Bronchial epithelial cell (primary cell): Measurements from ENCODE around the gene UNC93B1. TPM values are rescaled to one million over a fixed set of nuclear protein-coding genes. Genes with fewer than 3 reads are reported as not detected.

Source experiments
- DNase-seq: peaks from one replicate; pipeline ENCODE4 v3.0.0-alpha.2; 2010; ENCODE audit warnings: low read depth
- FAIRE-seq: peaks from 2 replicates; lab custom pipeline; 2011; peaks lifted over from hg19 to GRCh38; lab: Jason Lieb, UNC
- H3K27me3 ChIP-seq: 2 replicates; pipeline ENCODE4 v1.5.1; 2011; ENCODE audit warnings: low read length; ENCODE audit not compliant: control insufficient read depth, insufficient read depth
- H3K36me3 ChIP-seq: 2 replicates; pipeline ENCODE4 v1.5.1; 2011; ENCODE audit warnings: low read length; ENCODE audit not compliant: control insufficient read depth, insufficient read depth
- H3K4me3 ChIP-seq: 2 replicates; pipeline ENCODE4 v1.5.1; 2011; ENCODE audit warnings: mild to moderate bottlenecking, low read depth, low read length, control low read depth
- total RNA-seq: library from RNA; depleted of rRNA; stranded (reverse); fragments of >200 nt; gene quantifications from 2 replicates; pipeline ENCODE4 v1.2.1, GENCODE V29; 2014
- TF ChIP-seq, protein P1 (sequence below): IDR thresholded peaks from 2 replicates; pipeline ENCODE4 v1.5.1; 2011; ENCODE audit warnings: mild to moderate bottlenecking, moderate library complexity, low read length, control low read depth, inconsistent platforms; ENCODE audit not compliant: insufficient read depth, severe bottlenecking

UNC93B1 gene
- total RNA-seq, 1 donor from 2014 or later, result 56.3 TPM

GRCh38 chr11:68044145-68044813 lies 40.4 kb upstream of the UNC93B1 start:
- H3K27me3 ChIP-seq, result no peaks in the 10 kb centered on the region
- no peak for DNase-seq
- H3K36me3 ChIP-seq, result peaks cover 30% of the 10 kb centered on the region
- H3K4me3 ChIP-seq, result no peak overlapping the region
- TF ChIP-seq, protein P1, sequence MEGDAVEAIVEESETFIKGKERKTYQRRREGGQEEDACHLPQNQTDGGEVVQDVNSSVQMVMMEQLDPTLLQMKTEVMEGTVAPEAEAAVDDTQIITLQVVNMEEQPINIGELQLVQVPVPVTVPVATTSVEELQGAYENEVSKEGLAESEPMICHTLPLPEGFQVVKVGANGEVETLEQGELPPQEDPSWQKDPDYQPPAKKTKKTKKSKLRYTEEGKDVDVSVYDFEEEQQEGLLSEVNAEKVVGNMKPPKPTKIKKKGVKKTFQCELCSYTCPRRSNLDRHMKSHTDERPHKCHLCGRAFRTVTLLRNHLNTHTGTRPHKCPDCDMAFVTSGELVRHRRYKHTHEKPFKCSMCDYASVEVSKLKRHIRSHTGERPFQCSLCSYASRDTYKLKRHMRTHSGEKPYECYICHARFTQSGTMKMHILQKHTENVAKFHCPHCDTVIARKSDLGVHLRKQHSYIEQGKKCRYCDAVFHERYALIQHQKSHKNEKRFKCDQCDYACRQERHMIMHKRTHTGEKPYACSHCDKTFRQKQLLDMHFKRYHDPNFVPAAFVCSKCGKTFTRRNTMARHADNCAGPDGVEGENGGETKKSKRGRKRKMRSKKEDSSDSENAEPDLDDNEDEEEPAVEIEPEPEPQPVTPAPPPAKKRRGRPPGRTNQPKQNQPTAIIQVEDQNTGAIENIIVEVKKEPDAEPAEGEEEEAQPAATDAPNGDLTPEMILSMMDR, result no peak
- no peak for FAIRE-seq

GRCh38 chr11:68043349-68044144 lies 39.6 kb upstream of the UNC93B1 start:
- DNase-seq, result no peak
- Histone ChIP-seq H3K36me3 (peaks cover 25% of the 10 kb centered on the region), H3K4me3 (no peak overlapping the region), H3K27me3 (no peaks in the 10 kb centered on the region)
- no peak for FAIRE-seq
- TF ChIP-seq, protein P1, result no peak

- DNase-seq (no peak), FAIRE-seq (no peak)
Observed at GRCh38 chr11:68043029-68043348, 39.1 kb upstream of the UNC93B1 start.

DNA sequence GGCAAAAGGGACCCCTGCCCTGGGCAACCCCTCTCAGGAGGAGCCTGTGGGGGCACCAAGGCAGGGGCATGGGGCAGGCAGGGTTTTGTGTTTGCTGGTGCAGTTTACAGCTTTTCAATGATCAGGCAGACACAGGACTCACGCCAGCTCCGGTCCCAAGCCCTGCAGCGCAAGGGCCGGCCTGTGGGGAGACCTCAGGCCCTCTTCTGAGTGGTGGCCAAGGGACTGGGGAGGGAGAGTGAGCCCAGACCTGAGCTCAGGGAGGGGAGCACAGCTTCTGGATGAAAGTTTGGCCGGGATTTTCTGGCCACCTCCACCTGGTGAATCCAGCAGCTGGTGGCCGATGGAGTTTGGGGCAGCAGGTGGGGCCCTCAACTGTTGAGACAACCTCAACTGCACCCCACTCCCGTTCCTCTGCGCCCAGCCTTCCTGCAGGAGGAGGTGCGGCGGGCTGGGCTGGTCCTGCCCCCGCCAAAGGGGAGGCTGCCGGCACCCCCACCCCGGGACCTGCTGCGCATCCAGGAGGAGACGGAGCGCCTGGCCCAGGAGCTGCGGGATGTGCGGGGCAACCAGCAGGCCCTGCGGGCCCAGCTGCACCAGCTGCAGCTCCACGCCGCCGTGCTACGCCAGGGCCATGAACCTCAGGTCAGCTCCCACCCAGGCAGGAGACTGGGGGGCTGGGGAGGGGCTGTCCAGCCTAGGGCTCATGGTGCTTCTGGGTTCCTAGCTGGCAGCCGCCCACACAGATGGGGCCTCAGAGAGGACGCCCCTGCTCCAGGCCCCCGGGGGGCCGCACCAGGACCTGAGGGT lies 38.5 kb upstream of the UNC93B1 start:
- no peaks in the 10 kb centered on the region for H3K27me3 ChIP-seq
- FAIRE-seq (no peak), DNase-seq (no peak)
- peaks cover 19% of the 10 kb centered on the region for H3K36me3 ChIP-seq
- TF ChIP-seq, protein P1, result no peak
- no peak overlapping the region for H3K4me3 ChIP-seq

More at GRCh38 chr11:68043029-68043348, 39.1 kb upstream of the UNC93B1 start:
- Histone ChIP-seq H3K36me3 (peaks cover 23% of the 10 kb centered on the region), H3K4me3 (no peak overlapping the region), H3K27me3 (no peaks in the 10 kb centered on the region)
- TF ChIP-seq, protein P1, result no peak

DNA sequence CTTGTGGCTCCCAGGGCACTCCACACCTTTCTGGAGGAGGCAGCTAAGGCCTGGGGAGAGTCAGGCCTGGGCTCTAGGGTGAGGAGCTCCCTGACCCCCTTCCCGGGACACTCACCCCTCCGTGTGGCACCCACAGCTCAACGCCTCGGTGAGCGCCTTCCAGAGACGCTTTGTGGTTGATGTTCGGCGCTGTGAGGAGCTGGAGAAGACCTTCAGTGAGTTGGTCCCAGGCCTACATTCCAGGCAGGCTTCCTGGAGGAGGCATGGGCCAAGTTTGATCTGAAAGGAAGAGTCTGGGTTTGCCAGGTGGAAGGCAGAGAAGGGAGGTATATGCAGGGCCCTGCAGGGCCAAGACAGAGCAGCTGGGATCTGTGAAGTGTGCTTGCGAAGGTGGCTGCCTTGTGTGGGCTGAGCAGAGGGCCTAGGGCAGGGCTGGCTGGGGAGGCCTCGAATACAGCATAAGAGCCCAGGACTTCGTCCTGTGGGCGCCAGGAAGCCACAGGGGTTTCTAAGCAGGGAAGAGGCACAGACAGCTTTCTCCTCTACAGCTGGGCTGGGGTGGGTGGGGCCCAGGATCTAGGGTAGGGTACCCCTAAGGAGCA lies 37.8 kb upstream of the UNC93B1 start:
- FAIRE-seq, result no peak
- no peaks in the 10 kb centered on the region for H3K27me3 ChIP-seq
- peaks cover 16% of the 10 kb centered on the region for H3K36me3 ChIP-seq
- H3K4me3 ChIP-seq, result no peak overlapping the region
- DNase-seq, result no peak
- TF ChIP-seq, protein P1, result no peak
